Erythroblast (primary cell): ENCODE measurements around the gene TNPO3.
"Not testable (repeated sequence)": the region's sequence is repeated elsewhere in the genome, so short reads cannot be mapped to it uniquely, and the experiment has no call there.

Source experiments
- DNase-seq, 2 experiments: peaks; one replicate each; lab custom pipeline; 2025; lab: John Stamatoyannopoulos, UW
- GATA1 ChIP-seq: IDR thresholded peaks from 2 replicates; pipeline ENCODE4 v1.6.1; 2011; ENCODE audit warnings: low read depth, mild to moderate bottlenecking, control low read depth, low read length, moderate library complexity
- POLR2A ChIP-seq: IDR thresholded peaks from 2 replicates; pipeline ENCODE4 v1.6.1; 2011; ENCODE audit warnings: mild to moderate bottlenecking, low read length

The TNPO3 gene

DNA sequence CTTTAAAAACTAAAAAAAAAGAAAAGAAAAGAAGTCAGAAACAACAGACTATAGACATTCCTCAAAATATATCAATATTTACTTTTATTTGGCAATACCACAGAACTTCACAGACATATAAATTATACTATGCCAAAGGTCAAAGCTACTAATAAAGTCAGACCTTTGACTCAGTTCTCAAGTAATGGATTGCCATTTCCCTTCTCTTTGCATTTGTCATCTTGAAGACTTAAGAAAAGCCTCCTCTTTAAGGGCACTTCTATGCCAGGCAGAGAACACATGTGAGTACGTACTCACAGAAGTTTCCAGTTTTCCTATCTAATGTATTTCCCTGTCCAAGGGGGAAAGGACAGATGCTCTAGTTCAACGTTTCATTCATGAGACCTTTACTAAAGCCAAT lies 37.6 kb downstream of the TNPO3 start:
- DNase-seq, result no peak
- TF ChIP-seq POLR2A (no peak), GATA1 (no peak)

DNA sequence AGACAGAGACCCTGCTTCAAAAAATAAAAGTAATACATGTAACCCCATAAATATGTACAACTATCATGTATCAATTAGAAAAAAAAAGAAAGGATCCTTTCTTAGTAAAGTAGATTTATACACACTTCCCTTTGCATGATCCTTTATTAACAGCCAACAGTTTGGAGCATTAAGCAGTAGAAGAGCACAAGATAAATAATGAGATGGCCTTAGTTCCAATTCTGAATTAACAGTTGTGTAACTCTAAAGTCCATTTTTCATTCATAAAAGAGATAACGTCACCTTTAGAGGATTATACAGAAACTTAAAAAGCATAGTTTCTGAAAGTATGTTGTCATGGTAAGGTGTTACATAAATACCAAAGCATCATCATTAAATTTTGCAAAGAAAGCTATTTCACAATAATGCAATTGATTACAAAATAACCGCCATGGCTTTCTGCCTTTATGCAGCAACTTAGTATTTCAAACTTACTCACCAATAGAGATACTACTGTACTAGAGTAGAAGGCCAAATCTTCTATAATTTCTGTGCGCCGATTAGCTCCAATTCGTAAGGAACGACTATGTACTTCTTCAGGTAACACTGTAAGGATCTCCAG lies 40.3 kb downstream of the TNPO3 start:
- TF ChIP-seq GATA1 (no peak), POLR2A (no peak)
- DNase-seq, result no peak

DNA sequence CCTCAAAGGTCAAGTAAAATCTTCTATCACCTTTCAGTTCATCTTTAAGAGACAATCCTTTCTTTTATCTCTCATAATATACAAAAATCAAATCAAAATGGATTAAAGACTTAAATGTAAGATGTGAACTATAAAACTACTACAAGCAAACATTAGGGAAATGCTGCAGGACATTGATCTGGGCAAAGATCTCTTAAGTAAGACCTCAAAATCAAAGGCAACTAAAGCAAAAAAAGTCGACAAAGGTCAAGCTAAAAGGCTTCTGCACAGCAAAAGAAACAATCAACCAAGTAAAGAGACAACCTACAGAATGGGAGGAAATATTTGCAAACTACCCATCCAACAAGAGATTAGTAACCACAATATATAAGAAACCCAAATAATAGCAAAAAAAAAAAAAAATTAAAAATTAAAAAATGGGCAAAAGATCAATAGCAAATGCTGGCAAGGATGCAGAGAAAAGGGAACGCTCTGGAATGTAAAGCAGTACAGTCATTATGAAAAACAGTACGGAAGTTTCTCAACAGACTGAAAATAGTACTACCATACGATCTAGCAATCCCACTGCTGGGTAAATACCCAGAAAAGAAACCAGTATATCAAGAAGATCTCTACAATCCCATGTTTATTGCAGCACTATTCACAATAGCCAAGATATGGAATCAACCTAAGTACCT lies 41.7 kb downstream of the TNPO3 start:
- no peak for DNase-seq
- TF ChIP-seq GATA1 (no peak), POLR2A (no peak)

DNA sequence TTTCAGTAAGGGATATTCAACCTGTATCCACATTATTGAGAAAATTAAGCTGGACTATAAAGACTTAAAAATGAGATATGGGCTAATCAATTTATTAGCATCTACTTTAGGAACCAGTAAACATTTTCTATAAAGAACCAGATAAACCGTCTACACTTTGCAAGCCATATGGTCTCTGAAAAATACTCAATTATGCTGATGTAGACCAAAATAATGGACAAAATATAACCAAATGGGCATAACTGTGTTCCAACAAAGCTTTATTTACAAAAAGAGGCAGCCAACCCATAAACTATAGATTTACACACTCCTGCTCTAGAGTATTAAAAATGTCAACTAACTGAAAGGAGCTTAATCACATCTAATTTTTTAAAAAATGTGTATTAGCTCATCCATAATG lies 42.3 kb downstream of the TNPO3 start:
- DNase-seq, result no peak
- TF ChIP-seq POLR2A (no peak), GATA1 (no peak)

DNA sequence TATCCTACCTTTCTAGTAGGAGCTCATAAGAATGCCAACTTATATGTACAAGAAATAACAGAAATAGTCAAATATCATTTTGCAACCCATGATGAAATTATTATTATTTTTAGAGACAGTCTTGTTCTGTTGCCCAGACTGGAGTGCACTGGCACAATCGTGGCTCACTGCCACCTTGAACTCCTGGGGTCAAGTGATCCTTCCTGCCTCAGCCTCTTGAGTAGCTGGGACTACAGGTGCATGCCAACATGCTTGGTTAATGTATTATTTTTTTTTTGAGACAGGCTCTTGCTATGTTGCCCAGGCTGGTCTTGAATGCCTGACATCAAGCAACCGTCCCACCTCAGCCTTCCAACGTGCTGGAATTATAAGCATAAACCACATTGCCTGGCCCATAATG lies 44.8 kb downstream of the TNPO3 start:
- no peak for DNase-seq
- no peak for TF ChIP-seq GATA1
- TF ChIP-seq POLR2A, result no peak

DNA sequence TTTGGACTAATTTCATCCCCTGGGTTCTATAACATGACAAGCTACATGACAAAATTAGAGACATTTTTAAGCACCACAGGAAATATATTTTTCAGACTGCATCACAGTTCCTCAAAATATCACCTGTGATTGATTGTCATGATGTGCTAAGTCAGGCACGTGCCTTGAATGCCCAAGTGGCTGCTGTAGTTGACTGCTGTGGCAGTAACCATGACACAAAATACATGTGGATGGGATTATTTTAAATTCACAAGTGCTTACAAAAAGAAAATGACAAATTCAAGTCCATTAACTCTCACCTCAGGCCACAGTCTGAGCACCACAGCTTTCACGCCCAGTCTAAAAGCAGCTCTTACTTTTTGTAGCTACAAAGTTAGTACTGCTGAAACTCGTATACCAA lies 45.5 kb downstream of the TNPO3 start:
- TF ChIP-seq POLR2A, result no peak
- TF ChIP-seq GATA1, result no peak
- DNase-seq, result no peak

DNA sequence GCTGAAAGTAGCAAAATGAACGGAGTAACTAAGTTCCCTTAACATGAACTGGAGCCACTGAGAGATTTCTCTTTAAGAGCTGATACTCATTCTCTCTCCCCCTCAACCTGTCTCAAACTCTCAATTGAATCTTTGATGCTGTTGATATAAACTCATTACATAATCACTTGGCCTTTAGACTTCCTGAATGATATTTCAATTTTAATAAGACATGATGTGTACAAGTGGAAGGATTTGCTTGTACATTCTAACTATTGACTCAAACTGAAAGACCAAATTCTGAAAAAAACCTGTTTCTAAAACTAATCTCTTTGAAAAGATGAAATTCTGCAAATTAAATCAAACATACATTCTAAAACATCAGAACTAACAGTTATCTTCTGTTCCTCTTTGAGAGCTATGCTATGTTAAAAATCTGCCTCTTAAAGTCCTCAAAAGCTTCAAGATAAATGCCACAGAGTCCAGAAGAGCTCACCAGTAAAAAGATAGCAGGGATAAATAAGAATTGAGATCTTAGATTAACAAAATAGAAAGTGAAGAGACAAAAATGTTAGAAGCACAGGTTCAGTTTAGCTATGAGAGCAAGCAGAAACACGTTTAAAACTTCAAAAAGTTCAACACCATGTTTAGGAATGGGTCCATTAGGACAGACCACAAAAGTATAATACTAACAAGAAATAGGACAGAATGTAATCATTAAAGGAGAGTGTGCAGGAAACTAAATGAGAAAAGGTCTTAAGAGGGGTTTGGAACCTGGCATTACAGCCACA lies 46.1 kb downstream of the TNPO3 start:
- no peak for TF ChIP-seq POLR2A
- TF ChIP-seq GATA1, result no peak
- DNase-seq, result no peak

DNA sequence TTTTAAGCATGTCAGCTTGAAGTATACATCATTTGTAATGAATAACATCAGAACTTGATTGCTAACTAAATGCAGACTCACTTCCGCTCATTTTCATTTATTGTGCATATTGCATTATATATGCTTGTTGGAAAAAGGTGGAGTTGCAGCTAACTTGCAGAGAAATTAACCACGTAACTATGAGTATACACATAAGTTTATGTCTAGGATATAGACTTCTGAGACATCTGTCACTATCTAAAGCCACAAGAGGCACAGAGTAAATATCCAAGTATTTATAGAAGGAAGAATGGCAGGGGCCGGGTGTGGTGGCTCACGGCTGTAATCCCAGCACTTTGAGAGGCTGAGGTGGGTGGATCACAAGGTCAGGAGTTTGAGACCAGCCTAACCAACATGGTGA lies 47.3 kb downstream of the TNPO3 start:
- no peak for TF ChIP-seq POLR2A
- no peak for TF ChIP-seq GATA1
- no peak for DNase-seq

DNA sequence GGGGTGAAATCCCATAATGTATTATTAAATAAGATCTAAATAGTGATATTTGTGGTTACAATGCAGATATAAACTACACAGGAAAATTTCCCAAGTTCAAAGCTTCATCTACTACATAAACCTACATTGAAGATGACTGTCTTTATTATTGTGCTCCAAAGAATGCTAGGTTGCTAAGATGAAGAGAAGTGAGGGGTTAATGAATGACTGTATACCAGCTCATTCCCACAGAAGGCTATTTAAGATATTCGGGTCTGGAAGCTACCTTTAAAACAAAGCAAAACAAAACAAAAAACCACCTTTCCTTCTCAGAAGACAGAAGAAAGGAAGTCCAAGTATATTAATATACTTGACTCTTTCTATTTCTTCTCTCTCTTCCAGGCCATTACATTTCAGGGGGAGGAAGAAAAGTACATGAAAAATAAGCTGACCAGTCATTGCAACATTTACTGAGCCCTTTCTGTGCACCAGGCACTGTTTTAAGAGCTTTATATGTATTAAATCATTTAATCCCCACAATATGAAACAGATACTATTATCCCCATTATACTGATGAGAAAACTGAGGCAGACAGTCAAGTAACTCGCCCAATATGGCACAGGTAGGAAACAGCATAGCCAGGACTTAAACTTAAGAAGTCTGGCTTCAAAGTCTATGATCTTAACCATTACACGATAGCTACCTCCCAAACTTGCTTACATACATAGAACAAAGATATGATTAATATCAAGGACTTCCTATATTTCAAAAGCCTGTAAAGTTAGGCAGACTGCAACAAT lies 48.1 kb downstream of the TNPO3 start:
- no peak for DNase-seq
- TF ChIP-seq GATA1, result no peak
- TF ChIP-seq POLR2A, result no peak

DNA sequence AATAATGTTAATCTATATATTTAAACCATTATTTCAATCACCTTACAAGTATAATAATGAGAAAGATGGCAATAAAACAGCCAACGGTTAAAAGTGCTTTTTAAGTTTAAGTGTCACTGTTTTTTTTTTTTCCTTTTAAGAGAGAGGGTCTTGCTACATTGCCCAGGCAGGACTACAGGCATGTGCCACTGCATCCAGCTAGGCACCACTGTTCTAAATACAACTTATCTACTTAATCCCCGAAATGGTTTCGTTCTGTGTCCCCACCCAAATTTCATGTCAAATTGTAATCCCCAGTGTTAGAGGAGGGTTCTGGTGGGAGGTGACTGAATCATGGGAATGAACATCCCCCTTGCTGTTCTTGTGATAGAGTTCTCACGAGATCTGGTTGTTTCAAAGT lies 49.7 kb downstream of the TNPO3 start:
- TF ChIP-seq GATA1, result no peak
- TF ChIP-seq POLR2A, result no peak
- no peak for DNase-seq

DNA sequence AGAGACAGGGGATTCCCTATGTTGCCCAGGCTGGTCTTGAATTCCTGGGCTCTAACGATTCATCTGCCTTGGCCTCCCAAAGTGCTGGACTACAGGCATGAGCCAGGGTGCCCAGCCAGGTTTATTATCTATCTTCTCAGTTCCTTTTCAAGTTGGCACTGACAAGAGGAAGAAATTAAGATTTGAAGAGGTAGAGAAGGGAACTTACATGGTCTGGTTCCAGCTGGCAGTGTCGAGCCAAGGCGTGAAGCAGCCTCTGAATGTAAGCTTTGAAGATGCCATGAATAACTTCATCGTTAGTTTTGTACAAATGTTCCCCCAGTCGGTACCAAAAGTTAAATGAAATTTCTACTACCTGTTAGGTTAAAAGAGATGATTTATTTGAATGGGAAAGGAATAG lies 57.7 kb downstream of the TNPO3 start:
- TF ChIP-seq GATA1, result no peak
- no peak for TF ChIP-seq POLR2A
- DNase-seq, result no peak

DNA sequence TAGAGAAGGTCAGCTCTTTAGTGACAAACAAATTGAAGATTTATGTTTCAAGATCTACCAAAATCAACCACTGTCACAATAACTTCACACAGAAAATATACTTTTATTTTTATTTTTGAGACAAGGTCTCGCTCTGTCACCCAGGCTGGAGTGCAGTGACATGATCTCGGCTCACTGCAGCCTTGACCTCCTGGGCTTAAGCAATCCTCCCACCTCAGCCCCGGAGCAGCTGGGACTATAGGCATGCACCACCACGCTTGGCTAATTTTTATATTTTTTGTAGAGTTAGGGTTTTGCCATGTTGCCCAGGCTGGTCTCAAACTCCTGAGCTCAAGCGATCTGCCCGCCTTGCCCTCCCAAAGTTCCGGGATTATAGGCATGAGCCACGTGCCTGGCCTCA lies 60.4 kb downstream of the TNPO3 start:
- DNase-seq, result not testable (repeated sequence)

DNA sequence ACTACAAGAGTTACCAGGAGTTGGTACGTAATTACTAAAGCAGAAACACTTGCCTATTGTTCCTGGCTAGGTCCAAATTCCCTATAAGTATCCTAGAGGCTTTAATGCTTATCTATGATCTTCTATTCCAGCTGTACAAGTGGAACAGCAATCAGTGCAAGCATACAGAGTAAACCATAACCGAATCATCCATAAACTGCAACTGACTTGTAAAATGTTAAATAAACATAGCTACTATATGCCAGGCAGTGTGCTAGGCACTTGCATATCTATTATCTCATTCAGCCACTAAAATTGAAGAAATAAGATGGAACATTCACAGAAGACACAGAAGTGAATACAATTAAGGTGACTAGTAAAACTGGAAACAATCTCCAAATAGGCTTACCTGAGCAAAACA lies 61.5 kb downstream of the TNPO3 start:
- TF ChIP-seq GATA1 (no peak), POLR2A (no peak)
- no peak for DNase-seq

DNA sequence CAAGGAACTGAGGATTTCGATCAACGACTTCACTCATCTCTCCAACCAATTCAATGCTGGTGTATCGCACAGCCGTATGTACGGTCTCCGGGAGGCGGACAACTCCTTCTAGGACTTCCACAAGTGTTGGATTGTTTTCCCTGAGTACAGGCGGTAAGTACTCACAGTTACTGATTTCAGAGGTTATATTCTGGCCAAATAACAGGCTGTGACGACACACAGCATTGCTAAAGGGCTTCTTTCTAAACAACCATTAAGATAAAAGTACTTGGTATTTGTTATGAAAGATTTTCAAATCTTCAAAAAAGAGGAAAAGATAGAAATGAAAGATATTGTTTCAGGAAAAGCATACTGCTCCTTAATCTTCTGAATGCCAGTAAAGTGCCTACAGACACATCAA lies 65.0 kb downstream of the TNPO3 start:
- no peak for DNase-seq
- TF ChIP-seq GATA1, result no peak
- TF ChIP-seq POLR2A, result no peak
